Left lung (tissue), 10 donors: ENCODE measurements around the gene SLFN5. TPM values are rescaled to one million over a fixed set of nuclear protein-coding genes. Genes with fewer than 3 reads are reported as not detected.

ENCODE experiments used
- ATAC-seq: fragments of 200-7000 bp; cut with Tn5 transposase; one replicate; pipeline ENCODE4 v1.9.1; 2020; ENCODE audit warnings: moderate library complexity
- DNase-seq, 4 donors: peaks; one replicate each; pipeline ENCODE4 v3.0.0-alpha.2; 2013 to 2020
- H3K27ac ChIP-seq, 2 donors: fragments of 200-600 bp; sonication (generic) in 1 of 2; one replicate each; pipeline versions ENCODE4 v1.5.0 to v1.8.0; 2020 to 2021
- H3K27me3 ChIP-seq, 2 donors: fragments of 200-600 bp; sonication (generic) in 1 of 2; one replicate each; pipeline versions ENCODE4 v1.5.0 to v1.8.0; 2020 to 2021
- H3K36me3 ChIP-seq, 2 donors: fragments of 200-600 bp; sonication (generic) in 1 of 2; one replicate each; pipeline versions ENCODE4 v1.5.0 to v1.8.0; 2020 to 2021
- H3K4me1 ChIP-seq, 2 donors: fragments of 200-600 bp; one replicate each; pipeline ENCODE4 v1.8.0; 2021
- H3K4me3 ChIP-seq, 2 donors: fragments of 200-600 bp; sonication (generic) in 1 of 2; one replicate each; pipeline versions ENCODE4 v1.5.0 to v1.8.0; 2020 to 2021; ENCODE audit warnings: mild to moderate bottlenecking in 1 of 2
- H3K9me3 ChIP-seq, 2 donors: fragments of 200-600 bp; sonication (generic) in 1 of 2; one replicate each; pipeline versions ENCODE4 v1.5.0 to v1.8.0; 2020 to 2021
- CTCF ChIP-seq, 2 donors: fragments of 200-600 bp; sonication (generic) in 1 of 2; IDR thresholded peaks; one replicate each; pipeline versions ENCODE4 v1.5.0 to v1.8.0; 2021; ENCODE audit warnings: antibody characterized with exemption in 2 of 2
- intact Hi-C, 2 donors: fragments of 100-400 bp; cut with DNase I; formaldehyde crosslinking; loops; one replicate each; pipeline versions ENCODE4 v1.11.2 to v1.14.2; 2022
- polyA plus RNA-seq, 6 donors: library from polyadenylated mRNA; unstranded; fragments of 120-200 nt; gene quantifications; one replicate each; pipeline ENCODE4 v1.2.1, GENCODE V29; 2013; ENCODE audit not compliant: insufficient read length in 6 of 6
- total RNA-seq, 2 donors: library from RNA; stranded (reverse); fragmentation: NEBNext Ultra II Directional; extraction: Animal tissue kit (Norgen Biotek cat#: 25700); gene quantifications; one replicate each; pipeline ENCODE4 v1.2.1, GENCODE V29; 2021
- donor health status: DM: no; HTN: yes; CAD: no.
- donor health status: DM: no; HTN: no; CAD: no.

SLFN5 gene
- total and polyA plus RNA-seq, 8 donors, result 20.8 to 67.5 (median 22.8) TPM

DNA sequence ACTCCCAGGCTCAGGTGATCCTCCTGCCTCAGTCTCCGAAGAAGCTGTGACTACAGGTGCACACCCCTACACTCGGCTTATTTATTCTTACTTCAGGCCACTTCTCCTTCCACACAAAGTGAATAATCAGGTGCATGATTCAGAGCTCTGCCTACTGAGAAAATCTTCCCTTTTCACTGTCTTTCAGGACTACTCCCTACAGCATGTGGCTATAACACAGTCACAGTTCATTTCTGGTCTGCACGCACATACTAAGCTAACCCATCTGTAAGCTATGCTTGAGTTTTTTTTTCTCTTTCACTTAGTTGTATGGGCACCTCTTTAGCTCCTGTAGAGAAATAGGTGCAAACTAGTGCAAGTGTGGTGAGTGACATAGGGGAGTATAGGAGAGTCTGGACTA is 7.6 kb upstream of the SLFN5 start:
- no peak for TF ChIP-seq CTCF (IDR thresholded peaks at IDR 0.05)

DNA sequence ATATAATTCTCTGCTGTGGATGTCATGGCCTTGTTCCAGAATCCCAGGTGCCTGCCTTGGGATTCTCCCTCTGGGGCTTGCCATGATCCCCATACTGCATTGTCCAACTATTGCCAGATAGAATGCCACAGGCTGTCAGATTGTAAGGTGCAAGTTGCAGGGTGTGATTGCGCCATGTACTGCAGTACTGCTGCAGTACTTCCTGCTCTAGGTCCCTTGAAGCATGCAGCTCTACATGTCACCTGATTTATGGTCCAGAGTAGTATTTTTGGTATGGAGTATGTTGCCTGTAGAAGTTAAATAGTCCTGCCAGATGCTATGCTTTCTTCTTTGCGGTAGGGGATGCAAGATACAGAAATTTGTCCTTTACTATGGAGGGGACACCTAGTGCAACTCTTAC is 7.0 kb upstream of the SLFN5 start:
- ATAC-seq (no peak), DNase-seq (no peak)
- intact Hi-C loops, result no loop called here
- no peak overlapping the region for H3K27ac ChIP-seq
- no peaks in the 10 kb centered on the region for H3K27me3 ChIP-seq
- H3K4me1 ChIP-seq, result peaks cover 0 to 8% of the 10 kb centered on the region in 2 donors
- H3K36me3 ChIP-seq, result no peaks in the 10 kb centered on the region
- TF ChIP-seq CTCF (IDR thresholded peaks at IDR 0.05), result no peak
- no peaks in the 10 kb centered on the region for H3K9me3 ChIP-seq
- H3K4me3 ChIP-seq, result no peak overlapping the region

More for the DNA sequence above, 7.6 kb upstream of the SLFN5 start:
- Histone ChIP-seq H3K4me1 (peaks cover 0 to 8% of the 10 kb centered on the region in 2 donors), H3K36me3 (no peaks in the 10 kb centered on the region), H3K4me3 (no peak overlapping the region), H3K27me3 (no peaks in the 10 kb centered on the region), H3K9me3 (no peaks in the 10 kb centered on the region), H3K27ac (no peak overlapping the region)
- intact Hi-C loops, result no loop called here
- DNase-seq, result no peak
- ATAC-seq, result no peak

DNA sequence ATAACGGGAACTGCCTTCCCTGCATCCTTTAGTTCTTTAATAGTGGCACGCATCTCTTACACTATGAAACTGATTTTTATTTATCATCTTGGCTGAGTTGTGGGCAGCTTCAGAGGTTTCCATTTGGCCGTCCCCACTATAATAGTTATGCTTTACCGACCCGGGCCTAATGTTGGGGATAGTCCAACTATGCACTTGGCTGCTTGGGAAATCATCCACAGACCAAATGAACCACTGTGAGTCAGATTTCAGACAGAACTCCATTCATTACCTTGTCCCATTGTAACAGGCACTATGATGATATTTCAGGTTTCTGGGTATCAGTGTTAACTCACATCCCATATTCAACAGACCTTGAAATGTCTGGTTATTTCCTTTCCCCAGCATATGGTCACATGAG is 6.1 kb upstream of the SLFN5 start:
- H3K4me1 ChIP-seq, result peaks cover 4 to 17% of the 10 kb centered on the region in 2 donors
- intact Hi-C loops, result no loop called here
- H3K27ac ChIP-seq, result no peak overlapping the region
- no peak for ATAC-seq
- DNase-seq, result no peak
- no peaks in the 10 kb centered on the region for H3K9me3 ChIP-seq
- TF ChIP-seq CTCF (IDR thresholded peaks at IDR 0.05), result no peak
- no peak overlapping the region for H3K4me3 ChIP-seq
- H3K27me3 ChIP-seq, result no peaks in the 10 kb centered on the region
- H3K36me3 ChIP-seq, result no peaks in the 10 kb centered on the region

- intact Hi-C loops, result no loop called here
- H3K4me3 ChIP-seq, result no peak overlapping the region
- DNase-seq, result no peak
- no peaks in the 10 kb centered on the region for H3K27me3 ChIP-seq
- no peak overlapping the region for H3K27ac ChIP-seq
- ATAC-seq, result no peak
- no peak for TF ChIP-seq CTCF (IDR thresholded peaks at IDR 0.05)
- no peaks in the 10 kb centered on the region for H3K36me3 ChIP-seq
- no peaks in the 10 kb centered on the region for H3K9me3 ChIP-seq
- H3K4me1 ChIP-seq, result peaks cover 6 to 21% of the 10 kb centered on the region in 2 donors
These were observed 4.1 kb upstream of the SLFN5 start for GRCh38 chr17:35238821-35239220.

GRCh38 chr17:35239823-35240222 is 3.0 kb upstream of the SLFN5 start:
- Histone ChIP-seq H3K9me3 (no peaks in the 10 kb centered on the region), H3K36me3 (no peaks in the 10 kb centered on the region), H3K4me1 (peaks cover 6 to 29% of the 10 kb centered on the region in 2 donors), H3K27ac (no peak overlapping the region), H3K27me3 (no peaks in the 10 kb centered on the region), H3K4me3 (no peak overlapping the region)
- no peak for TF ChIP-seq CTCF (IDR thresholded peaks at IDR 0.05)
- no peak for ATAC-seq
- DNase-seq, result no peak
- intact Hi-C loops, result no loop called here
